ENCODE data around the gene ZNF319. TPM values are rescaled to one million over a fixed set of nuclear protein-coding genes. Genes with fewer than 3 reads are reported as not detected.
"Not testable (repeated sequence)": the region's sequence is repeated elsewhere in the genome, so short reads cannot be mapped to it uniquely, and the experiment has no call there.

ZNF319 gene
- total RNA-seq, 5 donors from 2014 or later (not counting 1 experiment from before 2014, with no cell fraction given) = 14.9 to 25.4 (median 20.4) TPM

GRCh38 chr16:58013201-58013956, 12.9 kb upstream of the ZNF319 start:
- Histone ChIP-seq H3K4me1 (ENCODE audit: control insufficient read depth in 1 of 2, extremely low read depth in 1 of 2, insufficient read depth in 2 of 2, low read length in 2 of 2) (no peaks in the 10 kb centered on the region), H3K27me3 (replicated peaks in 1 of 2; ENCODE audit: control insufficient read depth in 2 of 2, extremely low read depth in 1 of 2, insufficient read depth in 2 of 2, low read length in 1 of 2) (no peaks in the 10 kb centered on the region), H3K27ac (ENCODE audit: low read length) (no peak overlapping the region), H3K4me3 (ENCODE audit: control insufficient read depth in 1 of 2, extremely low read depth in 1 of 2, low read length in 1 of 2) (no peak overlapping the region), H3K36me3 (ENCODE audit: control insufficient read depth in 2 of 2, extremely low read depth in 1 of 2, insufficient read depth in 1 of 2, low read length in 1 of 2) (peaks cover 10 to 53% of the 10 kb centered on the region in 2 donors), H3K9me3 (no peaks in the 10 kb centered on the region)
- Mint-ChIP-seq H3K27me3 (no peaks in the 10 kb centered on the region), H3K4me3 (no peak overlapping the region), H3K4me1 (no peaks in the 10 kb centered on the region), H3K27ac (no peak overlapping the region), H3K9me3 (no peaks in the 10 kb centered on the region), H3K36me3 (peaks cover 32% of the 10 kb centered on the region)
- DNase-seq = no peak
- WGBS (ENCODE audit: insufficient coverage) = no CpG with 5 or more reads among the region's 9 CpGs
- POLR2A ChIA-PET = interaction anchor here in 1 of 2 donors (0.6 kb wide), 1 partner anchor 14 kb away, joined by 3 read pairs; no protein-coding TSS in a partner anchor
- no peak for ATAC-seq (replicated peaks in 1 of 4)
- CTCF ChIA-PET = no interaction called here

- no peak overlapping the region for H3K4me3 ChIP-seq (ENCODE audit: control insufficient read depth in 1 of 2, extremely low read depth in 1 of 2, low read length in 1 of 2)
- WGBS (ENCODE audit: insufficient coverage) = 93% methylated on average over 4 of the region's 9 CpGs
- DNase-seq = no peak
- H3K9me3 Mint-ChIP-seq = no peaks in the 10 kb centered on the region
- H3K4me1 Mint-ChIP-seq = no peaks in the 10 kb centered on the region
- no peak overlapping the region for H3K27ac ChIP-seq (ENCODE audit: low read length)
- no peaks in the 10 kb centered on the region for H3K27me3 ChIP-seq (replicated peaks in 1 of 2; ENCODE audit: control insufficient read depth in 2 of 2, extremely low read depth in 1 of 2, insufficient read depth in 2 of 2, low read length in 1 of 2)
- CTCF ChIA-PET = no interaction called here
- no peaks in the 10 kb centered on the region for H3K9me3 ChIP-seq
- H3K27ac Mint-ChIP-seq = no peak overlapping the region
- no peaks in the 10 kb centered on the region for H3K27me3 Mint-ChIP-seq
- no peak overlapping the region for H3K4me3 Mint-ChIP-seq
- no peak for ATAC-seq (replicated peaks in 1 of 4)
- POLR2A ChIA-PET = no interaction called here
- H3K36me3 ChIP-seq (ENCODE audit: control insufficient read depth in 2 of 2, extremely low read depth in 1 of 2, insufficient read depth in 1 of 2, low read length in 1 of 2) = peaks cover 10 to 48% of the 10 kb centered on the region in 2 donors
- H3K36me3 Mint-ChIP-seq = peaks cover 36% of the 10 kb centered on the region
- no peaks in the 10 kb centered on the region for H3K4me1 ChIP-seq (ENCODE audit: control insufficient read depth in 1 of 2, extremely low read depth in 1 of 2, insufficient read depth in 2 of 2, low read length in 2 of 2)
Measured at GRCh38 chr16:58012481-58012880, 12.0 kb upstream of the ZNF319 start.

GRCh38 chr16:58011652-58012051, 11.2 kb upstream of the ZNF319 start:
- POLR2A ChIA-PET = no interaction called here
- peaks cover 41% of the 10 kb centered on the region for H3K36me3 Mint-ChIP-seq
- no peaks in the 10 kb centered on the region for H3K9me3 Mint-ChIP-seq
- peaks cover 0 to 3% (median 3%) of the 10 kb centered on the region in 3 donors for H3K4me1 Mint-ChIP-seq
- H3K4me3 Mint-ChIP-seq = no peak overlapping the region
- Histone ChIP-seq H3K4me3 (ENCODE audit: control insufficient read depth in 1 of 2, extremely low read depth in 1 of 2, low read length in 1 of 2) (no peak overlapping the region), H3K4me1 (ENCODE audit: control insufficient read depth in 1 of 2, extremely low read depth in 1 of 2, insufficient read depth in 2 of 2, low read length in 2 of 2) (no peaks in the 10 kb centered on the region), H3K27me3 (replicated peaks in 1 of 2; ENCODE audit: control insufficient read depth in 2 of 2, extremely low read depth in 1 of 2, insufficient read depth in 2 of 2, low read length in 1 of 2) (no peaks in the 10 kb centered on the region), H3K36me3 (ENCODE audit: control insufficient read depth in 2 of 2, extremely low read depth in 1 of 2, insufficient read depth in 1 of 2, low read length in 1 of 2) (peaks cover 9 to 42% of the 10 kb centered on the region in 2 donors), H3K27ac (ENCODE audit: low read length) (no peak overlapping the region), H3K9me3 (no peaks in the 10 kb centered on the region)
- CTCF ChIA-PET = no interaction called here
- no CpG with 5 or more reads among the region's 3 CpGs for WGBS (ENCODE audit: insufficient coverage)
- DNase-seq (no peak), ATAC-seq (replicated peaks in 1 of 4) (no peak)
- no peaks in the 10 kb centered on the region for H3K27me3 Mint-ChIP-seq
- no peak overlapping the region for H3K27ac Mint-ChIP-seq

GRCh38 chr16:58010886-58011285, 10.4 kb upstream of the ZNF319 start:
- no peak overlapping the region for H3K27ac Mint-ChIP-seq
- Histone ChIP-seq H3K9me3 (no peaks in the 10 kb centered on the region), H3K4me3 (ENCODE audit: control insufficient read depth in 1 of 2, extremely low read depth in 1 of 2, low read length in 1 of 2) (no peak overlapping the region), H3K27me3 (replicated peaks in 1 of 2; ENCODE audit: control insufficient read depth in 2 of 2, extremely low read depth in 1 of 2, insufficient read depth in 2 of 2, low read length in 1 of 2) (no peaks in the 10 kb centered on the region), H3K36me3 (ENCODE audit: control insufficient read depth in 2 of 2, extremely low read depth in 1 of 2, insufficient read depth in 1 of 2, low read length in 1 of 2) (peaks cover 6 to 41% of the 10 kb centered on the region in 2 donors), H3K27ac (ENCODE audit: low read length) (no peak overlapping the region), H3K4me1 (ENCODE audit: control insufficient read depth in 1 of 2, extremely low read depth in 1 of 2, insufficient read depth in 2 of 2, low read length in 2 of 2) (no peaks in the 10 kb centered on the region)
- H3K4me3 Mint-ChIP-seq = no peak overlapping the region
- DNase-seq (no peak), ATAC-seq (replicated peaks in 1 of 4) (no peak)
- peaks cover 0 to 3% (median 3%) of the 10 kb centered on the region in 3 donors for H3K4me1 Mint-ChIP-seq
- H3K27me3 Mint-ChIP-seq = no peaks in the 10 kb centered on the region
- H3K9me3 Mint-ChIP-seq = no peaks in the 10 kb centered on the region
- CTCF ChIA-PET = interaction anchor here in 1 of 2 donors (0.5 kb wide), 1 partner anchor 134 kb away, joined by 4 read pairs; no protein-coding TSS in a partner anchor
- POLR2A ChIA-PET = no interaction called here
- H3K36me3 Mint-ChIP-seq = peaks cover 43% of the 10 kb centered on the region
- WGBS (ENCODE audit: insufficient coverage) = 100% methylated on average over 1 of the region's 3 CpGs

GRCh38 chr16:58009856-58010416, 9.5 kb upstream of the ZNF319 start:
- peaks cover 43% of the 10 kb centered on the region for H3K36me3 Mint-ChIP-seq
- ATAC-seq (replicated peaks in 1 of 4) = no peak
- 94% methylated on average over 8 of the region's 11 CpGs for WGBS (ENCODE audit: insufficient coverage)
- Histone ChIP-seq H3K4me3 (ENCODE audit: control insufficient read depth in 1 of 2, extremely low read depth in 1 of 2, low read length in 1 of 2) (no peak overlapping the region), H3K27ac (ENCODE audit: low read length) (no peak overlapping the region), H3K9me3 (no peaks in the 10 kb centered on the region), H3K36me3 (ENCODE audit: control insufficient read depth in 2 of 2, extremely low read depth in 1 of 2, insufficient read depth in 1 of 2, low read length in 1 of 2) (peaks cover 6 to 43% of the 10 kb centered on the region in 2 donors), H3K4me1 (ENCODE audit: control insufficient read depth in 1 of 2, extremely low read depth in 1 of 2, insufficient read depth in 2 of 2, low read length in 2 of 2) (no peaks in the 10 kb centered on the region), H3K27me3 (replicated peaks in 1 of 2; ENCODE audit: control insufficient read depth in 2 of 2, extremely low read depth in 1 of 2, insufficient read depth in 2 of 2, low read length in 1 of 2) (no peaks in the 10 kb centered on the region)
- CTCF ChIA-PET = no interaction called here
- H3K9me3 Mint-ChIP-seq = no peaks in the 10 kb centered on the region
- no peak overlapping the region for H3K4me3 Mint-ChIP-seq
- no peak for DNase-seq
- no peak overlapping the region for H3K27ac Mint-ChIP-seq
- H3K27me3 Mint-ChIP-seq = no peaks in the 10 kb centered on the region
- POLR2A ChIA-PET = no interaction called here
- H3K4me1 Mint-ChIP-seq = peaks cover under 1 to 7% (median 6%) of the 10 kb centered on the region in 3 donors

GRCh38 chr16:58004736-58005135, 4.3 kb upstream of the ZNF319 start:
- H3K9me3 Mint-ChIP-seq; H3K4me3 ChIP-seq (ENCODE audit: control insufficient read depth in 1 of 2, extremely low read depth in 1 of 2, low read length in 1 of 2); ATAC-seq (replicated peaks in 1 of 4); H3K27ac Mint-ChIP-seq; DNase-seq; H3K4me3 Mint-ChIP-seq; POLR2A ChIA-PET; H3K27ac ChIP-seq (ENCODE audit: low read length); H3K27me3 ChIP-seq (replicated peaks in 1 of 2; ENCODE audit: control insufficient read depth in 2 of 2, extremely low read depth in 1 of 2, insufficient read depth in 2 of 2, low read length in 1 of 2); H3K27me3 Mint-ChIP-seq; H3K9me3 ChIP-seq: not testable (repeated sequence)
- Histone ChIP-seq H3K4me1 (ENCODE audit: control insufficient read depth in 1 of 2, extremely low read depth in 1 of 2, insufficient read depth in 2 of 2, low read length in 2 of 2) (peaks cover 2 to 22% of the 10 kb centered on the region in 2 experiments), H3K36me3 (ENCODE audit: control insufficient read depth in 2 of 2, extremely low read depth in 1 of 2, insufficient read depth in 1 of 2, low read length in 1 of 2) (peaks cover 0 to 20% of the 10 kb centered on the region in 2 donors)
- H3K36me3 Mint-ChIP-seq = peaks cover 21% of the 10 kb centered on the region
- WGBS (ENCODE audit: insufficient coverage) = 95% methylated on average over 3 of the region's 12 CpGs
- H3K4me1 Mint-ChIP-seq = peaks cover 25 to 40% (median 37%) of the 10 kb centered on the region in 3 donors
- CTCF ChIA-PET = interaction anchor here in 1 of 2 donors (0.6 to 1.3 kb wide), 2 partner anchors 17 to 177 kb away, joined by 3 to 4 read pairs; no protein-coding TSS in a partner anchor

All from T-cell (primary cell).